GM12874 (cell line): ENCODE data around the gene RNF212.

Source experiments
- CTCF ChIP-seq: IDR thresholded peaks from 2 replicates; pipeline ENCODE4 v1.5.1; 2011; ENCODE audit warnings: low read depth, mild to moderate bottlenecking, control low read depth, low read length, moderate library complexity; ENCODE audit not compliant: insufficient read depth

Gene RNF212

GRCh38 chr4:1112821-1113182, 562 bp downstream of the RNF212 start:
- no peak for TF ChIP-seq CTCF

GRCh38 chr4:1112174-1112820, 1.1 kb downstream of the RNF212 start:
- no peak for TF ChIP-seq CTCF

GRCh38 chr4:1111259-1111809, 2.0 kb downstream of the RNF212 start:
- TF ChIP-seq CTCF: no peak

- TF ChIP-seq CTCF: no peak
These were observed 3.4 kb downstream of the RNF212 start for GRCh38 chr4:1109898-1110506.

- no peak for TF ChIP-seq CTCF
These were observed 4.0 kb downstream of the RNF212 start for GRCh38 chr4:1109333-1109732.

- no peak for TF ChIP-seq CTCF
These were observed 7.7 kb downstream of the RNF212 start for GRCh38 chr4:1105662-1106061.

GRCh38 chr4:1105067-1105466, 8.3 kb downstream of the RNF212 start:
- no peak for TF ChIP-seq CTCF
